Activated CD4-positive, CD25-positive, alpha-beta regulatory T cell treated with anti-CD3 and anti-CD28 coated beads, Interleukin-2, amount 50 U/mL, for 24 hours (primary cell): ENCODE measurements around the gene PARD3.
A peak's percentile ranks its signal among the peaks of the same experiment; 100 is the strongest.
"Not testable (repeated sequence)": the region's sequence is repeated elsewhere in the genome, so short reads cannot be mapped to it uniquely, and the experiment has no call there.

Source experiments
- ATAC-seq, 2 donors: fragments of 150-1000 bp; cut with Tn5 transposase; one replicate each; pipeline ENCODE4 v1.10.0; 2021; ENCODE audit warnings: mild to moderate bottlenecking in 1 of 2, moderate library complexity in 1 of 2

Gene PARD3

DNA sequence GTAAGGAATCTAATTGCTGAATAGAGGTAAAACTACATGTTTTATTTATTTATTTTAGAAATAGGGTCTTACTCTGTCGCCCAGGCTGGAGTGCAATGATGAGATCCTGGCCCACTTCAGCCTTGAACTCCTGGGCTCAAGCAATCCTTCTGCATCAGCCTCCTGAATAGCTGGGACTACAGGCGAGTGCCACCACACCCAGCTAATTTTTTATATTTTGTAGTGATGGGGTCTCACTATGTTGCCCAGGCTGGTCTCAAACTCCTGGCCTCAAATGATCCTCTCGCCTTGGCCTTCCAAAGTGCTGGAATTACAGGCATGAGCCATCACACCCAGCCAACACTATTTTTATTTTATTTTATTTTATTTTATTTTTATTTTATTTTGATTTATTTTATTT is 170.3 kb downstream of the PARD3 start:
- not testable (repeated sequence) for ATAC-seq

- ATAC-seq: no peak
Observed at GRCh38 chr10:34644224-34644623, 170.9 kb downstream of the PARD3 start.

GRCh38 chr10:34643620-34644019 is 171.5 kb downstream of the PARD3 start:
- no peak for ATAC-seq

GRCh38 chr10:34641913-34642558 is 173.1 kb downstream of the PARD3 start:
- ATAC-seq: no peak

- ATAC-seq: no peak
Observed at GRCh38 chr10:34641147-34641912, 173.8 kb downstream of the PARD3 start.

DNA sequence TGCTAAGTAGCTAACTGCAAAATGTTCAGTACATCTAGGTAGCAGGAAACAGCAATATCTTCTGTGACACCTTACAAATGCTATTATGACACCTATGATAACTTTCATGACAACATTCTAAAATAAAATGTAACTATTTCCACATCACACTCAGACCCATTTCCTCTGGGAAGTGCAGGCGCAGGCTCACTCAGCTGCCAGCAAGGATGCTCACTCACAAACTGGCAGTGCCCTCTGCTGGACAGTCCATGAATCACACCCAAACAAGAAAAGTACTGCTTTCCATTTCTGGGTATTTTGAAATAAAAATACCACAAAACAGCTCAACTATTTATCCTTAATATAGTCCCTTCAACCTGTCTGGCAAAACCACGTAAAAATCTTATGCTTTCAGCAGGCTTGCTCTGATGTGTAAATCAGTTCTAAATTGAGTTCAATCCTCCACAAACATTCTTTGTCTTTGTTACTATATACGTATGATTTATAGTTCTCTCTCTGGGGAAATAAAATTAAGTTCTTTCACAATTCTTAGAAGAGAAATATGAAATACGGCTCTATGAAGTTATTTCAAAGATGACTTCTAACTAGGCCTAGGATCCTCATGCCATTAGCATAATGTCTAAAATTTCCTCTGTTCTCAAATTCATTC is 176.6 kb downstream of the PARD3 start:
- ATAC-seq: no peak

DNA sequence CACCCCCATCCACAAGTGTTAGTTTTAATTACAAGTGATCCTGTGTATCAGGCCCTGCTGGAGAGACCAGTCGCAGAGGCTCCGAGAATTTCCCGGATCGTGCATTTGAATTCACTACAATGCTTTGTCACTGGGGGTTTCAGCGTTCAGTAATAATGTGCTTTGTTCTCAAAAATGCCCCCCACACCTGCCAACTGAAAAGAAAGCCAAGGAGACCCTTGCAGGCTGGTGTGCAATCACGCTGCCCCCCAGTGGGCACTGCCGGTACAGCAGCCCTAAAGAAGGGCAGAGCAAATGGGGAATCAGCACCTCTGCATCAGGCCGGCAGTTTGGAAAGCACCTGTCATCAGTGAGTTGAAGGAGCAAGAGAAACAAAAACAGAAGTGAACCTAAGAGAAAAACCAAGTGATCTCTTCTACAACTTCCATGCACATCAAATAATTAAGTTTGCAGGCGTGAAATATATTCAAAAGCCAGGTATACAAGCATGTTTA is 177.6 kb downstream of the PARD3 start:
- peak in 1 of 2 donors; percentile 33 for ATAC-seq

DNA sequence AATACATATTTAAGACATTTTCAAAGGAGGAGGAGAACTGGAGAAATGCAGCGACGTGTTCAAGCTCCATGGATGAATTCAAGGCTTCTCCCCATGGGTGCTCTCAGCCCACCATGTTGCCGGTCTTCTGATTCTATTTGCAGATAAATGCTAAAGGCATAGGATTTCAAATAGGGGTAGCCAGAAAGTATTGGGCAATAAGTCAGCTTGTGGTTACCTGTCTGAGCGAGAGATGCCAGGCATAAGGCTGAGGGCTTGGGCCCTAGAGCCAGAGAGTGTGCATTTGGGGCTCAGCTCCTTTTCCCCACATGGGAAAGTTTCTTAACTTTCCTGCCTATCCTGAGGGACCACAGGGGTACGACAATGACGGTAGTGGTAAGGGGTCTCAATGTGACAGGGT is 180.0 kb downstream of the PARD3 start:
- ATAC-seq: no peak

DNA sequence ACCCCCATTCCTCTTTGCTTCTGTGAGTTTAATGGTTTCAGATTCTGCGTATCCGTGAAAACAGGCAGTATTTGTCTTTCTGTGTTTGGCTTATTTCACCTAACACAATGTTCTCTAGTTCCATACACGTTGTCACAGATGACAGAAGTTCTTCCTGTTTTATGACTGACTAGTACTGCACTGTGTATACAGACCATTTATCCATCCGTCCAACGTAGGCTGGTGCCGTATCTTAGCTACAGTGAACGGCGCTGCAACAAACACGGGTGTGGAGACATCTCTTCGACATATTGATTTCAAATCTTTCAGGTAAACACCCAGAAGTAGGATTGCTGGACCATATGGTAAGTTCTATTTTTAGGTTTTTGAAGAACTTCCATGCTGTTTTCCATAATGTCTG is 181.7 kb downstream of the PARD3 start:
- no peak for ATAC-seq

DNA sequence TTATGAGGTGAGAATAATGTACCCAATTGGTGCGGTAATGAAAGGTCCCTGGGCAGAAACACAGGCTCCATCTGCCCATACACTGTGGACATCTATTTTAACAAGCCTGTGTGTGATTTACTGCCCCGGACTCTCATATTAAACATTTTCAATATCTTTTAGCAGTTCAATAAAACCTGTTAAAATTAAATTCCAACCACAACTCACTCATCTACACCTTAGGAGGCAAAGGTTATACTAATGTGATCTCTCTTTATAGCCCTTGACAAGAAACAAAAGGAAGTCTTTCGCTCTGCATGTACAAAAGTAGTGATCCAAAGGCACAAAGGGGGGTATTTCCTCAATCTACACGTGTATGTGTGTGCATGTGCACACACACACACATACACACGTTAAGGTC is 186.0 kb downstream of the PARD3 start:
- no peak for ATAC-seq

DNA sequence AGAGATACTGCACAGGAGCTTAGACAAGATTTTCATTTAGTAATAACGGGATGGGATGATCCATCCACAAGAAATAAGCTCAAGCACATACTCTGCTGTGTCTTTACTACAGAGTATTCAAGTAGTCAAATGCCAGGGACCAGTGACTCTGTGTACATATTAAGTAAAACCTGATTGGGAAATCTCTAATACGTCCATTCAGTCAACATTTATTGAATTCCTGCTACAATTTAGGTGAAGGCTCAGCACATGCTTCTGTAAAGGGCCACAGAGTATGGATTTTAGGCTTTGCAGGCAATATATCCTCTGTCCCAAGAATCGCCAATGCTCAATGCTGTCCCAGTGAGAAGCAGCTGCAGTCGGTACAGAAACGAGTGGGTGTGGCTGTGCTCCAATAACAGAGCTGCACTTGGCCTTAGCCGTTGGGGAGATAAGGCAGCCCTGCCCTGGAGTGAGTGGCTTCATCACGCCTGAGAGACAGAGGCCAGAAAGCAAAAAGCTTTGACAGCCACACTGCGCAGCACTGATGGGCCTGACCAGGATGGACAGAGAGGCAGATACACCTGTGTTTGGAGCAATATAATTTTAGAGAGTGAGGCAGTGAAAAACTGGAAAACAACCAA is 186.8 kb downstream of the PARD3 start:
- ATAC-seq: no peak

- ATAC-seq: no peak
Observed at GRCh38 chr10:34627741-34628140, 187.4 kb downstream of the PARD3 start.

DNA sequence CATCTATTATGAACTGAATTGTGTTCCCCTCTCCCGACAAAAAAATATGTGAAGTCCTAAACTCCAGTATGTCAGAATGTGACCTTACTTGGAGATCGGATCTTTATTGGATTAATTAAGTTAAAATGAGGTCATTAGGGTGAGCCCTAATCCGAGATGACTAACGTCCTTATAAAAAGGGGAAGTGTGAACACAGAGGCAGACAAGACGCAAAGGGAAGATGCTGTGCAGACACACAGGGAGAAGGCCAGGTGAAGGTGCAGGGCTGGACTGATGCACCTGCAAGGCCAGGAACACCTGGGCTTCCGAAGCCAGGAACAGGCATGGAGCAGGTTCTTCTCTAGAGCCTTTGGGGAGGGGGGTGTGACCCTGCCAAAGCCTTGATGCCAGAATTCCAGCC is 187.8 kb downstream of the PARD3 start:
- ATAC-seq: no peak

GRCh38 chr10:34626158-34626880 is 188.8 kb downstream of the PARD3 start:
- ATAC-seq: no peak

DNA sequence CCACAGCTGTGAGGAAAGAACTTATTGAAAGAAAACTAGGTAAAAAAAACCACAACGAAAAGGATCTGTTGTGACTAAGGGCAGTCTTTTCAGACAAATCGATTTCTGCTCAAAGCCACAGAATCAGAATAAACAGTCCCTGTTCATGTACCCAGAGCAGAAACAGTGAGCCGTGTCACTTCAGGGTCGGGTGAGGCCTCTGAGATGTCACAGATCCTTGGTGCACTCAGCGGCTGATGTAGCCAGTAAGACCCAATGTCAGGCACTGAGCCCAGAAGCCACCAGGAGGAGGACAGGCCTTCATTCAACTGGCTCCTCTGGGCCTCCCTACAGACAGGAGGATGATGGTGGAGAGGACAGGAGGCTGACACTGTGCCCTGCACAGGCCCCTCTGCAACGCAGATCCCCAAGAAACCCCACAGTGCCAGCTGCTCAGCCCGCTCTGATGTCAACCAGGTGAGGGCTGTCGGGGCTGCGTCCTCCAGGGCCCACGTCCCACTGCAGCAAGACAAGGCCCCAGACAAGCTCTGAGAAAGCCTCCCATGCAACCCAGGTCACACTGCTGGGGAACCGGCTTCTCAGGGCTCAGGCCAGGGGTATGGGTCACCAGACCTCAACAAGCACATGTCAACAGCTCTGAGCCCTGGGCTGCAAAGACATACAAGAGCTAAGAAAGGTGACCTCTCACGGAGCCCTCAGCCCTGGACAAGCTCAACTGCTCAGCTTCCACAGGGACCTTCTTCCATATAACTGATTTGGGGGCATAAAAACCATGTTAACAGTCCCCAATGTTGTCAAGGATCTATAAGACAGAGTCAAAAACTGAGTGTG is 190.6 kb downstream of the PARD3 start:
- ATAC-seq: peak in 1 of 2 donors; percentile 17

- no peak for ATAC-seq
Observed at GRCh38 chr10:34622945-34623344, 192.2 kb downstream of the PARD3 start.

GRCh38 chr10:34618611-34619010 is 196.5 kb downstream of the PARD3 start:
- ATAC-seq: no peak

DNA sequence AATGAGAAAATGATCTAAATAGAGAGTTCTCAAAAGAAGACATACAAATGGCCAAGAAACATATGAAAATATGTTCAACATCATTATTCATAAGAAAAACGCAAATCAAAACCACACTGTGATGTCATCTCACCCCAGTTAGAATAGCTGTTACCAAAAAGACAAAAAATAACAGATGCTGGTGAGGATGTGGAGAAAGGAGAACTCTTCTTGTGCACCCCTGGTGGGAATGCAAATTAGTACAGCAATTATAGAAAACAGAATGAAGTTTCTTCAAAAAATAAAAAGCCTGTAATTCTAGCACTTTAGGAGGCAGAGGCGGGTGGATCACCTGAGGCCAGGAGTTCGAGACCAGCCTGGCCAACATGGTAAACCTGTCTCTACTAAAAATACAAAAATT is 199.3 kb downstream of the PARD3 start:
- no peak for ATAC-seq

GRCh38 chr10:34613491-34613890 is 201.6 kb downstream of the PARD3 start:
- ATAC-seq: no peak

DNA sequence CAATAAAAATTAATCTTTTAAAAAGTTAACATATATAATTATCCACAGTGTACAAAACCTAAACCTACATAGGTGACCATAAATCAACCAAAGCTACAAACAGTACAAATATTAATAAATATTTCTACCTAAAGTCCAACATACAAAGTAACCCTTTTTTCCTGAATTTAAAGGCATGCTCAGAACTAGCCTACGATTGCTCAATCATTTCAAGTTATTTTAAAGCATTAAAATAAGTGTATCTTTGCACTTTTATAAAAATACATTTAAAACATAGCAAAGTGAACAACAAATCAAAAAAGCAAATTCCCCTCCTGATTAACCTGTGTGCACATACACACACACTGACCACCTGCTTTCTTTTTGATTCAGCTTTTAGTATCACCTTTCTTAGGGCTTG is 202.2 kb downstream of the PARD3 start:
- ATAC-seq: no peak

DNA sequence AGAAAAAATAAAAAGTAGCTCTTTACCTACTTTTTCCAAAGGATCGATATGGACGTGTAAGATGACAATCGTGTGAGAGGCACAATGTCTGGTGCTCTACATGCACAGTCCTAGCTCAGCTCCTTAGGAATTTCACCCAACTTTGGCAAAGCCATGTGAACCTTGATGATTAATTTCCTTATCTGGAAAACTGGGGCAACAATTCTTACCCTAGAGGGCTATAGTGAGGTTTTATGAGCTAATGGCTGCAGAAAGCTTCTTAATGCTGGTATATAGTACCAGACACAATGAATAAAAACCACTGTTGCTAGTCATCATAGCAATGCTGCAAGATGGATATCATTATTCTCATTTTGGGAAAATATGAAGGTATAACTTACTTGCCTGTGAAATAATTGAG is 202.7 kb downstream of the PARD3 start:
- ATAC-seq: no peak
